HG02623 (cell line): ENCODE measurements around the gene EXOC4.

Source experiments
- ATAC-seq: cut with Tn5 transposase; IDR thresholded peaks from one replicate; pipeline ENCODE4 v1.9.1; 2021; ENCODE audit warnings: moderate library complexity; ENCODE audit not compliant: unreplicated experiment

Gene EXOC4

GRCh38 chr7:133741078-133741477, 488.2 kb downstream of the EXOC4 start:
- no peak for ATAC-seq

DNA sequence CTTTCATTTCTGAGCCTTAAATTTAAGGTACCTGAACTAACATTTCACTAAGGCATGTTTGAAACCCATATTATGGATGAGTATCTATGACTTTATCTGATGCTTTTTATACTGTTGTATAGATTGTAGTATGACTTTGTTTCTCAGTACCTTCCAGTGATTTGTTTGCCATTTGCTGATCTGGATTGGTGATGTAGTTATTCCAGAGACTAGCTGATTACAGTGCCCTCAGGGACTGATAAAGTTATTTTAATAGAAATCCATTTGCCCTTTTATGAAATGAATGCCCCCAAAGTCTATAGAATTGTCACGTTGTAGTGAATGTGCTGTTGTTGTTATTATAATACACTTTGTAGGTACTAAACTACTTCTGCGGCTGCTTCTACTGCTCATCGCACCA, 488.8 kb downstream of the EXOC4 start:
- ATAC-seq: no peak

DNA sequence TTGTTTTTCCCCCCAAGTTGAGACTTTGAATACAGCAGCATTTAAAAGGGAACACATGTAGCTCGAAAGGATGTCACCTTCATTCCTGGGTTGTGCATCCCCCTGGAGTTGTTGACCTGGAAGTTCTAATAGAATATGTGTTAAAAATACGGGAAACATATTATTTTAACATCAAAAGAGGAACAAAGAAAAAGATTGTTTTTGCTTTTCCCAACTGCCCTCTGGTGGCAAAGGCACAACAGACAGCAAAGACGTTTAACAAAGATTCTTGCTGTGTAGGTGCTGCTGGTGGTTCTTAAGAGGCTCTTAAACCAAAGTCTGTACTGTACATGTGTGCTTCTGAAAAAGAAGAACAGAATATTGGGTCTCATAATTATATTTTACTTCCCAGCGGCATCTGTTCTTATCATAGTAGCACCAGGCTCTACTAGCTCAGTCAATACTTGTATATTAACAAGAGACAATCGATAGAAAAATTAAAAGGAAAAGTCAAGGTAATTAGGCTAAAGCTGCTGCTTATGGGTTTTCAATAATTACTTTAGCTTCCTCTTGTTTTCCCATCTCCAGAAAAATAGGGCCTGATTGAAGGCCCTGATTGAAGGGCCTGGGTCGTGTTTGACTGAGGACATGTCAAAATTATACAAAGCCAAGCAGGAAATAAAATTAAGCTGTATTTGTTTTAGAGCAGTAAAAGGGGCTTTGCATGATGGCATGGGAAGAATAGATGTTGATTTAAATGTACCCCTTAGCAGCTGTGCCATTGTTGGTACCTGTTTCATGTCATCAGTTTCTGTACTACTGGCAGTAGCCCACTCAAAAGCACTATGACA, 490.0 kb downstream of the EXOC4 start:
- no peak for ATAC-seq

- no peak for ATAC-seq
Measured at GRCh38 chr7:133744451-133744850, 491.6 kb downstream of the EXOC4 start.

- no peak for ATAC-seq
Measured at GRCh38 chr7:133746305-133746704, 493.4 kb downstream of the EXOC4 start.

- ATAC-seq: no peak
Measured at GRCh38 chr7:133746847-133747246, 494.0 kb downstream of the EXOC4 start.

- no peak for ATAC-seq
Measured at GRCh38 chr7:133748443-133749407, 495.8 kb downstream of the EXOC4 start.

DNA sequence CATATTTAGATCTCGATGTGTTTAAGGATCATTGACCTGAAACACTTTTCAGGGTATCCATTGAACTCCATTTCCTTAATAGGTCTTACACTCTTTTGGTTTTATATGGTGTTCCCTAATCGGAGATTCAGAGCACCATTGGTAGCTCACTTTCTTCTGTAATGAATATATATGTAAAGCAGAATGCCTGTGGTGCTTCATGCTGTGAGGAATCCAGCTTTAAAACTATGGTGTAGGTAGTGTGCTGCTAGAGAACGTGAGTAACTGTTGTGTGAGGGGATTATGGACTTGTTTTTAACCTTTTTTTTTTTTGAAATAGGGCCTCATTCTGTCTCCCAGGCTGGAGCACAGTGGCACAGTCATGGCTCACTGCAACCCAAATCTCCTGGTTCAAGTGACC, 497.4 kb downstream of the EXOC4 start:
- ATAC-seq: no peak

DNA sequence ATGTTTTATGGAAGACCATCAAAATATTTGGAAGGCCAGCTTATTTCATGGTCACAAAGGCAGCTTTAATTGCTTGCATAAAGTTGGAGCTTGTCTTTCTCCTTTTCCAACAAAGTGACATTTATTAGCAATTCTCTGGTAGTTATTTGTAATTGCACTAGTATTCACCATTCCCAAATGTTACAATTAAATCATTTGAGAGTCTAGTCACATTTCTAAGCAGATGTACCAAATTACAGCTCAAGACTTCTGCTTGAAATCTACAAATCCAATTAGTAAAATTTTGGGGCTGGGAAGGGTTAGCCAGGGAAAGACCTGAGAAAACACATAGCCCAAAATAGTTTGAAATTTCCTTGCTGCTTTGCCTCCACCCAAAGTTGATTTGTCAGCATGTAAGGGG, 498.2 kb downstream of the EXOC4 start:
- no peak for ATAC-seq

- ATAC-seq: no peak
Measured at GRCh38 chr7:133753513-133753912, 500.6 kb downstream of the EXOC4 start.

DNA sequence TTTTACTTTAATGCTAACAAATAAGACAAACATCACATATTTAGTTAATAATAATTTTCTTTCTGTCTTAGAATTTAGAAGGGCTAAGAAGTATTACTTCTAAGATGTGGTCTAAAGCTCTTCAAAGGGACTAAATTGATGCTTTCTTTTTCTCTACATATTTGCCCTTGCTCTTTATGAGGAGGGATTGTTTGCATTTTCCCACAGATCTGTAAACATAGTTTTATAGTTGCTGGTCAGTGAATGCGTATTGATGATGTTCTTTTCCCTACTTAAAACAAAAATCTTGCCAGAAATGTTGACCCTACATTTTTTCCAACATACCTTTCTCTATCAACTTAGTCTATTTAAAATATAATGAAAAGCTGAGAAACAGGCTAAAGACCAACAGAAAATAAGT, 501.8 kb downstream of the EXOC4 start:
- no peak for ATAC-seq

DNA sequence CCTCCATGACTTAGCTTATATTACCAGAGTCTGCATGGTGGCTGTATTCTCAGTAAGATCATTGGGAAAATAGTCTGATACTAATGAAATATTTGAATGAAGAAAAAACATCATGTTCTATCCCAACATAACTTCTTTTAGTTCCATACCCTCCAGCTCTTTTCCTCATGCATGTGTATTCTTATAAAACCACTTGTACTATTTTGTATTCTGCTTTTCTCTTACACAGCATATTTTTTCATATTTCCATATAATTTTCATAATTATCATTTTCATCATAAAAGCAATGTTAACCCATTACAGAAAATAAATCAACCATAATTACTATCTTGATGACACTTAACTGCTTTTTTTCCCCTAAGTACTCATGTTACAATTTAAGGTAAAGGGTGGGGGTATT, 503.0 kb downstream of the EXOC4 start:
- ATAC-seq: no peak

DNA sequence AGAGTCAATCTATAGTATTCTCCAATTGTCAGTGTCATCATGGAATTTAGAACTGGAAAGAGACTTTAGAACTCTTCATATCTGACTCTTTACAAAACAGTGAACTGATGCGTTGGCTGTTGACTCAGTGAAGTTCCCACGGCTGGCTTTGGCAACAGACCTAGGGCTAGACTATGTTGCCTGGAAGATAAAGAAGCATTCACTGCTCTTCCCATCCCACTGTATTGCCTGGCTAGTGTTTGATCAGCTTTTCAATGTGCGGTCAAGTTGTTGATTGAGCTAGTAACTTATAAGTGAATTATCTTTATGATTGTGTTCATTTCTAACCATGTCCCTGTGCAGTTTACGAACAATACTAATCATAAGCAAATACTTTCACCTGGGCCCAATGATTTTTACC, 508.6 kb downstream of the EXOC4 start:
- no peak for ATAC-seq

GRCh38 chr7:133763076-133763640, 510.3 kb downstream of the EXOC4 start:
- no peak for ATAC-seq

- ATAC-seq: no peak
Measured at GRCh38 chr7:133769668-133770067, 516.8 kb downstream of the EXOC4 start.

DNA sequence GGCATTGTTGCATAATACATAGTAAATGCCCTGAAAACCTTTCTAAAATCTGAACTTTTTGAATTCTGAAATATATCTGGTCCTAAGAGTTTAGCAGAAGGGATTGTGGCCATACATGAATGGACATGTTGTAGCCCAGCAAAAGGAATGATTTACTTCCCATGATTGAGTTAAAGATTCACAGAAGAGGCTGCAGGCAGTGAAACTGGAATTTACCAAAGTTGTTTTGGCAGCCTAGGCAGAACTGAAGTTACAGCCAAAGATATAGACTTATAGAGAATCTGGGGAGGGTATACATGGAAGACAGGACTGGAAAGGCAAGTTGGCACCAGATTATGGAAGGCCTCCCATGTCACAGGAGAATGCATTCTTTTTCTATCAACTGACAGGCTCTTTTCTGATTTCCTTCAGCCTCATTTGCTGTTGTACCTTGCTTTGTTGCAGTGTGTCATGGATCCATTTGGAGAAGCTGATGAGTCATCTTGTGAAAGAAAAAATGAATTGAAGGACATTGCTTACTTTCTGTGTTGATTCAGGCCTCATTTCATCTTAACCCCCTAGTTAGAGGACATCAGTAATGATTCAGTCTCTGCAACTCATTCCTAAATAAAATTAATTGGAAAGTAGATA, 518.1 kb downstream of the EXOC4 start:
- no peak for ATAC-seq

DNA sequence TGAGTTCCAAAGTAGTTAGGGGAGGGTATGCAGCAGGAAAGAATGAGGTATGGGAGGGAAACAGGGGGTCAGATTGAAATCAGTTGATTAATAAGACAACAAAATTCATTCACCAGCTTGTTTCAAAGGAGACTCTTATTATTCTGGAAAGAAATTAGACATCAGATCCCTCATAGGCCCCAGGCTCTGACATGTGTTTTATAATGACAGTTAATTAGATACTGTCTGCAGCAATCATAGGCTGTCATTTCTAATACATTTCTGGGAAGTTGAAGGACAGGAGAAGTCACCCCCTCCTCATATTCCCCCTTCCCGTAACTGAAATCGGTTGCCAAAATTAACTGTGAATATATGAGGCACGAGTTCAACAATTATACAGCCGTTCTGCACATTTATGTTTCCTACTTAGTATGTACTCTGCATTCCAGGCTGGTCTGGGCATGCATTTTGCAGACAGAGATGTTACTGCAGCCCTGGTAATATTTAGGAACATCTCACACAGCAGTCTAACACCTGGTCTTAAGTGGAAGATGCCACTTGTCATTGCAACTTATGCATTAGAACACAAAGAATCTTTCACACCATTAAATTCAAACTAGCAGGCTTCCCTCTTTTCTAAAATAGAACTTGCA, 519.0 kb downstream of the EXOC4 start:
- ATAC-seq: no peak

DNA sequence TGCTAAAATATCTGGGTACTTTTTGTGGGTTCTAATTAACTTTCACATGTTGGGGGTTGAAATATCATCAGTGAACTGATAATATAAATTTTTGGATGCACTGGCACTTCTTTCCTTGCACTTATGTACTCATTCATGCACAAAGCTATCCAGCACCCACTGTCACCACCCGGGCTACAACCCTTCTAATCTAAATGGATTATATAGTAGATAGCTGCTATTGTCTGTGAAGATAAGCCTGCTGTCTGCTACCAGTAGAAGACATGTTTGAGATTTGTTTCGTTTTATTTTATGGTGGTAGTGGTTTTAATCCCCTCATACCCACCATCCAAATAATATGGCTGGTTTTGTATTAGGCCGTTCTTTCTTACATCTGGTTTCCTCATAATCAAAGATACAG, 520.7 kb downstream of the EXOC4 start:
- no peak for ATAC-seq

DNA sequence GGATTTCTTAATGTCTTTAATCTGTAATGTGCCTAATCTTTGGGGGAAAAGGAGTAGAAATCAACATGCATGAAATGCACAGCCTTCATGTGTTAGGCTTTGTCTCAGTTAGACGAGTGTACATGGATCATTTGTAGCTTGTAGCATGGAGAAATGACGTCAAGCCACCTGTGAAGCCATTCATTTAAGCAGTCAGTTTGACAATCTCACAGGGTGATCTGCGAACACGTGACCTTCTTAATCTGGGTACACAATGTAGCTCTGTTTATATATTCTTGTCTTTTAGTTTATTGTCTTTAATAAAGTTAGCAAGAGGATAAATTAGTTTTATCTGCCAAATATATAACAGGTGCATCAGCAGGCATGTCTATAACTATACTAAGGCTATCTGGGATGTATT, 522.3 kb downstream of the EXOC4 start:
- ATAC-seq: no peak

DNA sequence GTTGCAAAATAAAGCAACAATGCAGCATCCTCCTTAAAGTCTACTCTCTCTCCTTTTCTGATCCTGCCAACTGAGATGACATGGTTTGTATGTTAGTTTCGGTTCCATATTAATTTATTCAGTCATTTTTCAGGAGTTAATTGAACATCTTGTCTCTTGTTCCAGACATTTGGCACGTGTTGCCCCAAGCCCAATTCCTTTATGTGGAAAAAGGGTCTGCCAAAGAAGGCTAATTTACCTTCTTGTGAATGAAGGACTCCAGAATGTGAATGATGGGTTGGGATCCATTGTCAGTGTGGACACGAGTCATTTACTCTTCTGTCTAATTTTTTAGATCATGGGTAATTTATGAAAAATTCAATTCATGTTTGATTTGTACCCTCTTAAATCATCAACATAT, 523.4 kb downstream of the EXOC4 start:
- ATAC-seq: no peak

- no peak for ATAC-seq
Measured at GRCh38 chr7:133777701-133778100, 524.8 kb downstream of the EXOC4 start.
